GM12865 (cell line): ENCODE measurements around the gene DCUN1D5.

Experiments used
- DNase-seq: peaks from one replicate; pipeline ENCODE4 v3.0.0; 2010; ENCODE audit warnings: low read depth
- H3K4me3 ChIP-seq: 2 replicates; pipeline ENCODE4 v1.5.1; 2011; ENCODE audit warnings: mild to moderate bottlenecking, low read depth, low read length, control low read depth
- TF ChIP-seq, protein P1 (sequence below): IDR thresholded peaks from 2 replicates; pipeline ENCODE4 v1.5.1; 2011; ENCODE audit warnings: low read length, control low read depth, low read depth, inconsistent platforms; ENCODE audit not compliant: insufficient read depth; ENCODE audit errors: missing control alignments

Gene DCUN1D5

GRCh38 chr11:103024086-103024485 lies 67.9 kb downstream of the DCUN1D5 start:
- DNase-seq, result no peak
- TF ChIP-seq, protein P1, sequence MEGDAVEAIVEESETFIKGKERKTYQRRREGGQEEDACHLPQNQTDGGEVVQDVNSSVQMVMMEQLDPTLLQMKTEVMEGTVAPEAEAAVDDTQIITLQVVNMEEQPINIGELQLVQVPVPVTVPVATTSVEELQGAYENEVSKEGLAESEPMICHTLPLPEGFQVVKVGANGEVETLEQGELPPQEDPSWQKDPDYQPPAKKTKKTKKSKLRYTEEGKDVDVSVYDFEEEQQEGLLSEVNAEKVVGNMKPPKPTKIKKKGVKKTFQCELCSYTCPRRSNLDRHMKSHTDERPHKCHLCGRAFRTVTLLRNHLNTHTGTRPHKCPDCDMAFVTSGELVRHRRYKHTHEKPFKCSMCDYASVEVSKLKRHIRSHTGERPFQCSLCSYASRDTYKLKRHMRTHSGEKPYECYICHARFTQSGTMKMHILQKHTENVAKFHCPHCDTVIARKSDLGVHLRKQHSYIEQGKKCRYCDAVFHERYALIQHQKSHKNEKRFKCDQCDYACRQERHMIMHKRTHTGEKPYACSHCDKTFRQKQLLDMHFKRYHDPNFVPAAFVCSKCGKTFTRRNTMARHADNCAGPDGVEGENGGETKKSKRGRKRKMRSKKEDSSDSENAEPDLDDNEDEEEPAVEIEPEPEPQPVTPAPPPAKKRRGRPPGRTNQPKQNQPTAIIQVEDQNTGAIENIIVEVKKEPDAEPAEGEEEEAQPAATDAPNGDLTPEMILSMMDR, result no peak
- H3K4me3 ChIP-seq, result no peak overlapping the region

GRCh38 chr11:103016031-103016430 lies 75.9 kb downstream of the DCUN1D5 start:
- DNase-seq, result no peak
- TF ChIP-seq, protein P1, result no peak
- H3K4me3 ChIP-seq, result no peak overlapping the region

DNA sequence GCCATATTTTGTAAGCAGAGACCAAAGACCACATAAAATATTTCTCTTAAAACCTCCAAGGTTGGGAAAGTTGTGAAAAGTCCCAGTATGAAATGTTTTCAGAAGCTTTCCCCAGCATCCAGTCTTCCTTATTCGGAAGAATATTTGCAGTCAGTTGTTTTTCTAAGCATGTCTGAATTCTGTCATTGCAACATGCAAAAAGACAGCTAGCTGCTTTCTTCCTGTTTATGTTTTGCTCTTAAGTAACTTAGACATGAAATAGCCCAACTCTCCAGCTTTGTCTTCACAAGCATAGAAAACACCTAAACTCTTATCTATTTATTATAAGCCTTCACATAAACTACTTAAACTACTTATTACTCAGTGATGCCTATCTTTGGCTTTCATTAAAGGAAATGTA lies 78.5 kb downstream of the DCUN1D5 start:
- no peak for DNase-seq
- TF ChIP-seq, protein P1, result no peak
- no peak overlapping the region for H3K4me3 ChIP-seq
